ENCODE results near the gene PHEX. TPM values are rescaled to one million over a fixed set of nuclear protein-coding genes. Genes with fewer than 3 reads are reported as not detected.

PHEX gene
- total RNA-seq, 1 experiment from 2014 or later, result 0.27 TPM

- H3K9me3 ChIP-seq (ENCODE audit: control insufficient read depth in 1 of 2, insufficient read depth in 1 of 2, low read depth in 1 of 2, low read length in 2 of 2), result no peaks in the 10 kb centered on the region
- ATAC-seq, result no peak
- H3K9ac ChIP-seq (ENCODE audit: low read length), result no peak overlapping the region
- no peak overlapping the region for H3K4me2 ChIP-seq (ENCODE audit: low read length)
- no peaks in the 10 kb centered on the region for H3K36me3 ChIP-seq (ENCODE audit: control insufficient read depth in 1 of 2, insufficient read depth in 2 of 2, low read length in 2 of 2)
- no peak overlapping the region for H2AFZ ChIP-seq (ENCODE audit: low read depth, low read length, poor library complexity, severe bottlenecking)
- no peak for TF ChIP-seq ZBTB33 (IDR thresholded peaks at IDR 0.05; ENCODE audit: extremely low read depth, insufficient replicate concordance, low read length)
- TF ChIP-seq ZFX (IDR thresholded peaks at IDR 0.05), result no peak
- no peak for TF ChIP-seq CEBPB (IDR thresholded peaks at IDR 0.05; ENCODE audit: low read depth)
- no peak for TF ChIP-seq RAD21 (IDR thresholded peaks at IDR 0.05; ENCODE audit: low read depth)
- no peak for TF ChIP-seq SRF (IDR thresholded peaks at IDR 0.05; ENCODE audit: low read depth)
- TF ChIP-seq CTCF (IDR thresholded peaks at IDR 0.05 in 2 of 3, conservative IDR thresholded peaks at IDR 0.05 in 1 of 3; ENCODE audit: borderline replicate concordance in 1 of 3, insufficient read depth in 1 of 3, low read depth in 2 of 3, low read length in 2 of 3), result no peak
- no peak for TF ChIP-seq POLR2A (IDR thresholded peaks at IDR 0.05; ENCODE audit: borderline replicate concordance, extremely low read depth, insufficient read depth, insufficient read length)
- TF ChIP-seq YY1 (IDR thresholded peaks at IDR 0.05; ENCODE audit: extremely low read depth, insufficient replicate concordance, low read depth, low read length), result no peak
- TF ChIP-seq REST (IDR thresholded peaks at IDR 0.05; ENCODE audit: low read depth), result no peak
- TF ChIP-seq EGR1 (IDR thresholded peaks at IDR 0.05; ENCODE audit: low read depth), result no peak
- TF ChIP-seq, protein P1, sequence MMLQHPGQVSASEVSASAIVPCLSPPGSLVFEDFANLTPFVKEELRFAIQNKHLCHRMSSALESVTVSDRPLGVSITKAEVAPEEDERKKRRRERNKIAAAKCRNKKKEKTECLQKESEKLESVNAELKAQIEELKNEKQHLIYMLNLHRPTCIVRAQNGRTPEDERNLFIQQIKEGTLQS (IDR thresholded peaks at IDR 0.05), result no peak
- TF ChIP-seq POLR2AphosphoS5 (IDR thresholded peaks at IDR 0.05; ENCODE audit: low read depth, low read length), result no peak
- no peak for TF ChIP-seq SIN3A (IDR thresholded peaks at IDR 0.05; ENCODE audit: low read depth)
- no peak for TF ChIP-seq SP1 (IDR thresholded peaks at IDR 0.05; ENCODE audit: low read depth)
- TF ChIP-seq MAX (IDR thresholded peaks at IDR 0.05), result no peak
- TF ChIP-seq EZH2 (IDR thresholded peaks at IDR 0.05), result no peak
- no peaks in the 10 kb centered on the region for H4K20me1 ChIP-seq (ENCODE audit: insufficient read depth)
- ChIA-PET RAD21 (ENCODE audit: low non-redundant PET in 1 of 2, low total read pairs in 2 of 2, uncharacterized antibody in 2 of 2, unreplicated experiment in 2 of 2) (no interaction called here), CTCF (no interaction called here), POLR2A (no interaction called here)
- no peak overlapping the region for H3K27ac ChIP-seq (ENCODE audit: low read depth, low read length)
- no peaks in the 10 kb centered on the region for H3K9me2 ChIP-seq (ENCODE audit: insufficient read depth)
- no peaks in the 10 kb centered on the region for H3K79me2 ChIP-seq (ENCODE audit: insufficient read depth, low read length)
- BruUV-seq (replicated peaks), result no TSS peak
- no peak overlapping the region for H3K4me3 ChIP-seq (replicated peaks in 1 of 2; ENCODE audit: low read depth in 1 of 2, low read length in 2 of 2)
- intact Hi-C loops (cut with micrococcal nuclease), result no loop called here
- no peaks in the 10 kb centered on the region for H3K4me1 ChIP-seq (ENCODE audit: control insufficient read depth in 1 of 2, insufficient read depth in 2 of 2, low read length in 2 of 2)
- no peak for DNase-seq (ENCODE audit: low read depth, low spot score)
- H3K27me3 ChIP-seq (ENCODE audit: insufficient read depth, low read length), result no peaks in the 10 kb centered on the region
Observed at GRCh38 chrX:22035236-22035635, 3.1 kb downstream of the PHEX start.

All from HCT116 (cell line).